Activated naive CD8-positive, alpha-beta T cell treated with anti-CD3 and anti-CD28 coated beads, Interleukin-2, amount 10 ng/mL, durations not matched to agents 7 days and 5 days (primary cell): ENCODE data around the gene ARPIN. TPM values are rescaled to one million over a fixed set of nuclear protein-coding genes. Genes with fewer than 3 reads are reported as not detected.
A peak's percentile ranks its signal among the peaks of the same experiment; 100 is the strongest.
"Not testable (repeated sequence)": the region's sequence is repeated elsewhere in the genome, so short reads cannot be mapped to it uniquely, and the experiment has no call there.

Experiments used
- ATAC-seq: fragments of 150-1000 bp; cut with Tn5 transposase; one replicate; pipeline ENCODE4 v1.10.0; 2021; ENCODE audit warnings: low read depth, moderate library complexity
- POLR2A ChIA-PET: fragments of 350-600 bp; sonication (Branson Sonifier 250); formaldehyde crosslinking; loops from one replicate; lab custom pipeline; 2021; ENCODE audit warnings: antibody characterized with exemption; lab: Charles Lee
- DNase-seq: peaks from one replicate; pipeline ENCODE4 v3.0.0; 2021
- H3K27ac Mint-ChIP-seq: one replicate; pipeline ENCODE4 v1.8.0; 2022; ENCODE audit warnings: mild to moderate bottlenecking, mixed read lengths
- H3K27me3 Mint-ChIP-seq: one replicate; pipeline ENCODE4 v1.8.0; 2022; ENCODE audit warnings: mild to moderate bottlenecking, moderate library complexity, mixed read lengths
- H3K36me3 Mint-ChIP-seq: one replicate; pipeline ENCODE4 v1.8.0; 2021; ENCODE audit warnings: mild to moderate bottlenecking, mixed read lengths
- H3K4me1 Mint-ChIP-seq: one replicate; pipeline ENCODE4 v1.8.0; 2021; ENCODE audit warnings: mixed read lengths
- H3K4me3 Mint-ChIP-seq: one replicate; pipeline ENCODE4 v1.8.0; 2022; ENCODE audit warnings: mild to moderate bottlenecking, moderate library complexity, mixed read lengths
- H3K9me3 Mint-ChIP-seq: one replicate; pipeline ENCODE4 v1.8.0; 2021; ENCODE audit warnings: mixed read lengths
- total RNA-seq, 2 experiments: library from RNA; stranded (reverse); gene quantifications; one replicate each; pipeline ENCODE4 v1.2.3, GENCODE V29; 2021

ARPIN gene
- total RNA-seq, result under 1 TPM; 0.06 to 0.11 TPM

- H3K27ac Mint-ChIP-seq, result no peak within 1 kb of the TSS
- H3K27me3 Mint-ChIP-seq, result peaks cover 55% of the 10 kb centered on the region
- H3K36me3 Mint-ChIP-seq, result no peaks in the 10 kb centered on the region
- no peaks in the 10 kb centered on the region for H3K9me3 Mint-ChIP-seq
- ATAC-seq (peak; percentile 56), DNase-seq (peak; percentile 41)
- H3K4me3 Mint-ChIP-seq, result peak within 1 kb of the TSS; percentile 44
- H3K4me1 Mint-ChIP-seq, result peaks cover 3% of the 10 kb centered on the region
- POLR2A ChIA-PET, result no interaction called here
These were observed at the start of gene ARPIN for GRCh38 chr15:89912674-89913396. ARPIN (minus strand) TSS chr15:89912952; CDS start chr15:89912835, 117 bp downstream.

- Mint-ChIP-seq H3K9me3 (peaks cover 3% of the 10 kb centered on the region), H3K4me1 (no peaks in the 10 kb centered on the region), H3K27ac (no peak overlapping the region), H3K4me3 (no peak overlapping the region), H3K36me3 (no peaks in the 10 kb centered on the region), H3K27me3 (peaks cover 14% of the 10 kb centered on the region)
- POLR2A ChIA-PET, result interaction anchor here (0.6 kb wide), 1 partner anchor 54 kb away, joined by 5 read pairs; no protein-coding TSS in a partner anchor
- ATAC-seq (no peak), DNase-seq (no peak)
These were observed 45.5 kb upstream of the ARPIN start for GRCh38 chr15:89958107-89958805.

- H3K4me1 Mint-ChIP-seq, H3K9me3 Mint-ChIP-seq, DNase-seq, ATAC-seq, POLR2A ChIA-PET, H3K27ac Mint-ChIP-seq, H3K36me3 Mint-ChIP-seq, H3K4me3 Mint-ChIP-seq: not testable (repeated sequence)
- H3K27me3 Mint-ChIP-seq, result peaks cover 14% of the 10 kb centered on the region
These were observed 42.8 kb upstream of the ARPIN start for GRCh38 chr15:89955449-89955998.

GRCh38 chr15:89954541-89954940, 41.8 kb upstream of the ARPIN start:
- Mint-ChIP-seq H3K36me3 (no peaks in the 10 kb centered on the region), H3K9me3 (peaks cover 3% of the 10 kb centered on the region), H3K27me3 (peaks cover 14% of the 10 kb centered on the region), H3K4me1 (peaks cover 2% of the 10 kb centered on the region), H3K27ac (no peak overlapping the region), H3K4me3 (no peak overlapping the region)
- DNase-seq, result no peak
- ATAC-seq, result no peak
- POLR2A ChIA-PET, result no interaction called here

- no peak for DNase-seq
- POLR2A ChIA-PET, result no interaction called here
- Mint-ChIP-seq H3K36me3 (no peaks in the 10 kb centered on the region), H3K4me3 (no peak overlapping the region), H3K27ac (no peak overlapping the region), H3K9me3 (no peaks in the 10 kb centered on the region), H3K4me1 (peaks cover 2% of the 10 kb centered on the region), H3K27me3 (peaks cover 5% of the 10 kb centered on the region)
- no peak for ATAC-seq
These were observed 36.0 kb upstream of the ARPIN start for GRCh38 chr15:89948796-89949195.

- ATAC-seq (no peak), DNase-seq (no peak)
- Mint-ChIP-seq H3K27me3 (peaks cover 9% of the 10 kb centered on the region), H3K4me1 (peaks cover 2% of the 10 kb centered on the region), H3K4me3 (no peak overlapping the region), H3K9me3 (no peaks in the 10 kb centered on the region), H3K36me3 (no peaks in the 10 kb centered on the region), H3K27ac (no peak overlapping the region)
- POLR2A ChIA-PET, result no interaction called here
These were observed 34.6 kb upstream of the ARPIN start for GRCh38 chr15:89947385-89947784.

- Mint-ChIP-seq H3K9me3 (no peaks in the 10 kb centered on the region), H3K27ac (no peak overlapping the region), H3K36me3 (no peaks in the 10 kb centered on the region), H3K27me3 (peaks cover 9% of the 10 kb centered on the region), H3K4me1 (peaks cover 2% of the 10 kb centered on the region), H3K4me3 (no peak overlapping the region)
- DNase-seq, result no peak
- POLR2A ChIA-PET, result no interaction called here
- ATAC-seq, result no peak
These were observed 34.0 kb upstream of the ARPIN start for GRCh38 chr15:89946681-89947299.

- H3K9me3 Mint-ChIP-seq, H3K36me3 Mint-ChIP-seq, ATAC-seq, POLR2A ChIA-PET, H3K4me3 Mint-ChIP-seq, H3K27ac Mint-ChIP-seq, DNase-seq, H3K4me1 Mint-ChIP-seq: not testable (repeated sequence)
- H3K27me3 Mint-ChIP-seq, result peaks cover 19% of the 10 kb centered on the region
These were observed 31.0 kb upstream of the ARPIN start for GRCh38 chr15:89943721-89944120.

- Mint-ChIP-seq H3K27me3 (peaks cover 28% of the 10 kb centered on the region), H3K27ac (no peak overlapping the region), H3K36me3 (no peaks in the 10 kb centered on the region), H3K9me3 (no peaks in the 10 kb centered on the region), H3K4me3 (no peak overlapping the region), H3K4me1 (peaks cover 23% of the 10 kb centered on the region)
- ATAC-seq, result no peak
- DNase-seq, result no peak
- POLR2A ChIA-PET, result no interaction called here
These were observed 27.2 kb upstream of the ARPIN start for GRCh38 chr15:89939910-89940309.

GRCh38 chr15:89939377-89939776, 26.6 kb upstream of the ARPIN start:
- not testable (repeated sequence) for ATAC-seq, H3K36me3 Mint-ChIP-seq
- H3K4me1 Mint-ChIP-seq, result peaks cover 23% of the 10 kb centered on the region

GRCh38 chr15:89937365-89938350, 24.9 kb upstream of the ARPIN start:
- H3K36me3 Mint-ChIP-seq, result no peaks in the 10 kb centered on the region
- no peak overlapping the region for H3K27ac Mint-ChIP-seq
- POLR2A ChIA-PET, result interaction anchor here (0.6 kb wide), 1 partner anchor 28 kb away, joined by 4 read pairs; no protein-coding TSS in a partner anchor
- no peak overlapping the region for H3K4me3 Mint-ChIP-seq
- peaks cover 32% of the 10 kb centered on the region for H3K27me3 Mint-ChIP-seq
- ATAC-seq (no peak), DNase-seq (no peak)
- no peaks in the 10 kb centered on the region for H3K9me3 Mint-ChIP-seq
- peaks cover 23% of the 10 kb centered on the region for H3K4me1 Mint-ChIP-seq

More at GRCh38 chr15:89939377-89939776, 26.6 kb upstream of the ARPIN start:
- H3K27ac Mint-ChIP-seq, DNase-seq, H3K9me3 Mint-ChIP-seq, H3K4me3 Mint-ChIP-seq, POLR2A ChIA-PET: not testable (repeated sequence)
- H3K27me3 Mint-ChIP-seq, result peaks cover 33% of the 10 kb centered on the region

- DNase-seq (no peak), ATAC-seq (no peak)
- Mint-ChIP-seq H3K27me3 (peaks cover 34% of the 10 kb centered on the region), H3K9me3 (no peaks in the 10 kb centered on the region), H3K4me1 (peaks cover 23% of the 10 kb centered on the region), H3K36me3 (no peaks in the 10 kb centered on the region), H3K27ac (no peak overlapping the region), H3K4me3 (peak overlapping the region; percentile 42)
- POLR2A ChIA-PET, result interaction anchor here (0.5 kb wide), 1 partner anchor 20 kb away, joined by 3 read pairs; no protein-coding TSS in a partner anchor
These were observed 24.1 kb upstream of the ARPIN start for GRCh38 chr15:89936786-89937265.
